CD4-positive, alpha-beta T cell (primary cell): ENCODE measurements around the gene UGT1A1. TPM values are rescaled to one million over a fixed set of nuclear protein-coding genes. Genes with fewer than 3 reads are reported as not detected.

Experiments
- ATAC-seq: fragments of 200-7000 bp; cut with Tn5 transposase; one replicate; pipeline ENCODE4 v1.10.0; 2022; ENCODE audit warnings: mild to moderate bottlenecking; ENCODE audit not compliant: poor library complexity
- CTCF ChIA-PET: fragments of 350-600 bp; sonication (Branson Sonifier 250); formaldehyde crosslinking; loops from one replicate; lab custom pipeline; 2021; ENCODE audit warnings: antibody characterized with exemption, inconsistent platforms; lab: Charles Lee
- POLR2A ChIA-PET: fragments of 350-600 bp; sonication (Branson Sonifier 250); formaldehyde crosslinking; loops from one replicate; lab custom pipeline; 2021; ENCODE audit warnings: antibody characterized with exemption, inconsistent platforms; lab: Charles Lee
- DNase-seq, 14 experiments: peaks; one replicate each; pipeline ENCODE4 v3.0.0-alpha.2; 2013 to 2020; ENCODE audit warnings: mixed read lengths in 2 of 14
- H3K27ac ChIP-seq, 2 donors: one replicate each; pipeline versions ENCODE4 v1.5.1 to v1.7.0; 2013; ENCODE audit warnings: low read length in 2 of 2, low read depth in 1 of 2, mild to moderate bottlenecking in 1 of 2
- H3K27me3 ChIP-seq, 2 experiments: 1 replicate in 1 of 2; 2 replicates in 1 of 2; pipeline versions ENCODE4 v1.6.1 to v1.7.0; 2013; ENCODE audit warnings: low read length in 2 of 2, control low read depth in 1 of 2, mild to moderate bottlenecking in 1 of 2, moderate library complexity in 1 of 2; ENCODE audit not compliant: insufficient read depth in 2 of 2, control insufficient read depth in 1 of 2
- H3K36me3 ChIP-seq: one replicate; pipeline ENCODE4 v1.6.1; 2013; ENCODE audit warnings: low read length, control low read depth; ENCODE audit not compliant: insufficient read depth
- H3K4me1 ChIP-seq: one replicate; pipeline ENCODE4 v1.6.1; 2013; ENCODE audit warnings: low read length, control low read depth; ENCODE audit not compliant: insufficient read depth
- H3K4me3 ChIP-seq: one replicate; pipeline ENCODE4 v1.5.1; 2013; ENCODE audit warnings: mild to moderate bottlenecking, low read length, moderate library complexity
- H3K9me3 ChIP-seq, 2 experiments: 1 replicate in 1 of 2; 2 replicates in 1 of 2; pipeline versions ENCODE4 v1.6.1 to v1.7.0; 2013; ENCODE audit warnings: low read length in 2 of 2, mild to moderate bottlenecking in 2 of 2, control low read depth in 1 of 2, moderate library complexity in 1 of 2; ENCODE audit not compliant: control insufficient read depth in 1 of 2, insufficient read depth in 1 of 2
- H3K27ac Mint-ChIP-seq: one replicate; pipeline ENCODE4 v1.8.0; 2020; ENCODE audit warnings: mixed read lengths
- H3K27me3 Mint-ChIP-seq: one replicate; pipeline ENCODE4 v1.8.0; 2021; ENCODE audit warnings: mixed read lengths
- H3K36me3 Mint-ChIP-seq: one replicate; pipeline ENCODE4 v1.8.0; 2021; ENCODE audit warnings: low read depth, mixed read lengths
- H3K4me1 Mint-ChIP-seq: one replicate; pipeline ENCODE4 v1.8.0; 2021; ENCODE audit warnings: low read depth, mixed read lengths
- H3K4me3 Mint-ChIP-seq: one replicate; pipeline ENCODE4 v1.8.0; 2020; ENCODE audit warnings: mild to moderate bottlenecking, mixed read lengths
- H3K9me3 Mint-ChIP-seq: one replicate; pipeline ENCODE4 v1.8.0; 2020; ENCODE audit warnings: mixed read lengths
- intact Hi-C, 2 experiments: fragments of 100-400 bp; cut with DNase I in 1 of 2; cut with micrococcal nuclease in 1 of 2; formaldehyde crosslinking; loops; one replicate each; pipeline versions ENCODE4 v1.15.1 to v1.9.0; 2023 to 2025; cut with DNase I, micrococcal nuclease
- total RNA-seq, 174 experiments: library from RNA in 2 of 174; stranded (reverse) in 2 of 174; gene quantifications; one replicate each; pipeline ENCODE4 v1.2.3 and lab custom pipeline; 2021 to 2026
- TF ChIP-seq, protein P1 (sequence below): fragments of 200-600 bp; IDR thresholded peaks from one replicate; pipeline ENCODE4 v1.8.0; 2022; ENCODE audit warnings: antibody characterized with exemption, mild to moderate bottlenecking

Gene UGT1A1
- total RNA-seq, 2 experiments from 2014 or later, result not detected

DNA sequence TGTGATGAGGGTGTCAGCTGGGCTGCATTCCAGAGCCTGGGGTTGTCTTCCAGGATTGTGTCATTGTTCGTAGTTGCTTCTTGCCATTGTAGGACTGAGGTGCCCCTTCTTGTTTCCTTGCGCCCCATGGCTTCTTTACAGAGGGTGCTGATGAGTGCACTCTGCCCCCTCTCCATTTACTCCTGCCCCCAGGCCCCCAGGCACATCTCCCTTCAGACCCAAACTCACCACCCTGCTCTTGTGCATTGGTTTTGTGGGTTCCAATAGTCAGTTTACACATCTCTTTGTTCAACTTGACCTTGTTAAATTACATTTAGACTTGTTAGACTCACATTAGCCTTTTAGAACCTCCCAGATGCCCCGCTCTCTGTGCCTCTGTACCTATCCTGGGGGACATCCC lies 61.1 kb downstream of the UGT1A1 start:
- ATAC-seq (no peak), DNase-seq (peak in 1 of 14 experiments; percentile 12)
- Histone ChIP-seq H3K27me3 (peaks cover 0 to 5% of the 10 kb centered on the region in 2 experiments), H3K9me3 (peaks cover 0 to 8% of the 10 kb centered on the region in 2 experiments), H3K4me1 (no peaks in the 10 kb centered on the region), H3K36me3 (no peaks in the 10 kb centered on the region), H3K4me3 (no peak overlapping the region), H3K27ac (no peak overlapping the region)
- ChIA-PET CTCF (no interaction called here), POLR2A (no interaction called here)
- Mint-ChIP-seq H3K9me3 (no peaks in the 10 kb centered on the region), H3K4me3 (no peak overlapping the region), H3K4me1 (no peaks in the 10 kb centered on the region), H3K27me3 (peaks cover 7% of the 10 kb centered on the region), H3K27ac (no peak overlapping the region), H3K36me3 (no peaks in the 10 kb centered on the region)
- intact Hi-C loops, result no loop called here
- TF ChIP-seq, protein P1, sequence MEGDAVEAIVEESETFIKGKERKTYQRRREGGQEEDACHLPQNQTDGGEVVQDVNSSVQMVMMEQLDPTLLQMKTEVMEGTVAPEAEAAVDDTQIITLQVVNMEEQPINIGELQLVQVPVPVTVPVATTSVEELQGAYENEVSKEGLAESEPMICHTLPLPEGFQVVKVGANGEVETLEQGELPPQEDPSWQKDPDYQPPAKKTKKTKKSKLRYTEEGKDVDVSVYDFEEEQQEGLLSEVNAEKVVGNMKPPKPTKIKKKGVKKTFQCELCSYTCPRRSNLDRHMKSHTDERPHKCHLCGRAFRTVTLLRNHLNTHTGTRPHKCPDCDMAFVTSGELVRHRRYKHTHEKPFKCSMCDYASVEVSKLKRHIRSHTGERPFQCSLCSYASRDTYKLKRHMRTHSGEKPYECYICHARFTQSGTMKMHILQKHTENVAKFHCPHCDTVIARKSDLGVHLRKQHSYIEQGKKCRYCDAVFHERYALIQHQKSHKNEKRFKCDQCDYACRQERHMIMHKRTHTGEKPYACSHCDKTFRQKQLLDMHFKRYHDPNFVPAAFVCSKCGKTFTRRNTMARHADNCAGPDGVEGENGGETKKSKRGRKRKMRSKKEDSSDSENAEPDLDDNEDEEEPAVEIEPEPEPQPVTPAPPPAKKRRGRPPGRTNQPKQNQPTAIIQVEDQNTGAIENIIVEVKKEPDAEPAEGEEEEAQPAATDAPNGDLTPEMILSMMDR, result no peak

DNA sequence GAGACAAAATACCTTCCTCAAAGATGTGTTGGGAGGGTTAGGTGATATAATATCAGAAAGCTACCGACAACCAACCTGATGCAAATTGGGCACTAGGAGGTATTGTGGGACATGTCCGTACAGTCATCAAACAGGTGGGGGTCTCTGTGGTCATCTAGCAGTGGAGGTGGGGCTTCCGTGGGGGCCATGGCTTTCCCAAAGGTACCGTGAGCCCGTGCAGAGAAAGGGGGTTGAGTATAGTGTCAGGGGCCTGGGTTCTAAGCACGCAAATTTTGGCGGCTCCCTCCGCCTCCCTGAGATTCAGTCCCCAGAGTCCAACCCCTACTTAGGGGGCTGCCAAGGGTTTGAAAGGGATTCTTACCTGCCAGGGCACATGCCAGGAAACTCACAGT lies 61.6 kb downstream of the UGT1A1 start:
- Histone ChIP-seq H3K9me3 (peaks cover 0 to 8% of the 10 kb centered on the region in 2 experiments), H3K4me1 (no peaks in the 10 kb centered on the region), H3K27me3 (peaks cover 0 to 2% of the 10 kb centered on the region in 2 experiments), H3K27ac (no peak overlapping the region), H3K4me3 (no peak overlapping the region), H3K36me3 (no peaks in the 10 kb centered on the region)
- Mint-ChIP-seq H3K27ac (no peak overlapping the region), H3K36me3 (no peaks in the 10 kb centered on the region), H3K9me3 (no peaks in the 10 kb centered on the region), H3K4me3 (no peak overlapping the region), H3K4me1 (no peaks in the 10 kb centered on the region), H3K27me3 (peaks cover 7% of the 10 kb centered on the region)
- TF ChIP-seq, protein P1, result no peak
- CTCF ChIA-PET, result no interaction called here
- DNase-seq (peak in 2 of 14 experiments; percentile 0 to 12), ATAC-seq (no peak)
- intact Hi-C loops, result no loop called here
- POLR2A ChIA-PET, result no interaction called here

DNA sequence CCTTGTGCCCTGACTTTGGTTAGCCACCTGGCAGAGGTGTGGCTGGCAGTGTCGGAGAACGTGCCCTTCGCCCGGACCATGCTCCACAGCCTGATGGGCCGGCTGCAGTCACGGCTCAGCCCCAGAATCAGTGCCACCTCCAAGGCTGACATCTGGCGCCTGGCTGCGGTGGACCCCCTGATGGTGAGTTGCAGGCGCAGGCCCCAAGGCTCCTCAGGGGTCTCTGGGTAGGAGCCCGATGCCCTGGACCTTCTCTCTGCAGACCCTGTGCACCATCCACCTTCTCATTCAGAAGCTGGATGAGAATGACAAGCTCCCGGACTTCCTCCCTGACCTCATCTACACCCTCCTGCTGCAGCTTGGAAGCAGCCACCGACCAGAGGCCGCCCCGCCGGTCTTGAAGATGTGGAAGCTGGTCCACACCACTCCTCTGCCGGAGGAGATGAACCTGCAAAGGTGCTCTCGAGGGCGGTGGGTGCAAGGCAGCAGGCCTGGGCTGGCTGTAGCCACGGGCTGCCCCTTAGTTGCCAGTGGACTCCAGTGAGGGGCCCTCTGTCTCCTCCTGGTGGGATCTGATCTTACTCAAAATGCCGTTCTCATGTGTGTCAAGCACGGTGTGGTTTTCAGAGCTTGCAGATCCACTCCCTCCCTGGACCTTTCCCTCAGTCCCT lies 62.2 kb downstream of the UGT1A1 start:
- ATAC-seq, result no peak
- H3K36me3 ChIP-seq, result no peaks in the 10 kb centered on the region
- peaks cover 0 to 8% of the 10 kb centered on the region in 2 experiments for H3K9me3 ChIP-seq
- ChIA-PET POLR2A (no interaction called here), CTCF (no interaction called here)
- Mint-ChIP-seq H3K4me3 (no peak overlapping the region), H3K4me1 (no peaks in the 10 kb centered on the region), H3K36me3 (no peaks in the 10 kb centered on the region), H3K9me3 (no peaks in the 10 kb centered on the region), H3K27me3 (peaks cover 4% of the 10 kb centered on the region), H3K27ac (no peak overlapping the region)
- no peak overlapping the region for H3K4me3 ChIP-seq
- TF ChIP-seq, protein P1, result no peak
- H3K4me1 ChIP-seq, result no peaks in the 10 kb centered on the region
- H3K27me3 ChIP-seq, result peaks cover 0 to 2% of the 10 kb centered on the region in 2 experiments
- intact Hi-C loops, result no loop called here
- no peak overlapping the region for H3K27ac ChIP-seq
- peak in 1 of 14 experiments; percentile 25 for DNase-seq

Other genes starting within 250 kb of the UGT1A1 start
- 1 to 10 TPM; 7.2 to 8.7 TPM for gene USP40, start 193.5 kb upstream of the UGT1A1 start, total RNA-seq
- not detected for gene UGT1A8, start 142.6 kb upstream of the UGT1A1 start, total RNA-seq
- gene UGT1A10, start 123.8 kb upstream of the UGT1A1 start, total RNA-seq, result not detected
- gene UGT1A9, start 88.4 kb upstream of the UGT1A1 start, total RNA-seq, result not detected
- gene UGT1A7, start 78.4 kb upstream of the UGT1A1 start, total RNA-seq, result not detected
- not detected for gene UGT1A6, start 67.4 kb upstream of the UGT1A1 start, total RNA-seq
- not detected for gene UGT1A5, start 47.4 kb upstream of the UGT1A1 start, total RNA-seq
- gene UGT1A4, start 41.5 kb upstream of the UGT1A1 start, total RNA-seq, result not detected
- not detected for gene UGT1A3, start 31.2 kb upstream of the UGT1A1 start, total RNA-seq
- gene MROH2A, start 18.1 kb downstream of the UGT1A1 start, total RNA-seq, result not detected
- gene HJURP, start 94.3 kb downstream of the UGT1A1 start, total RNA-seq, result under 1 TPM; 0.22 to 0.25 TPM
- not detected for gene TRPM8, start 157.1 kb downstream of the UGT1A1 start, total RNA-seq